CD4-positive, alpha-beta T cell treated with Interleukin-6 at 100 ng/mL for 8 hours (primary cell): Measurements from ENCODE around the gene RIC8B.
A peak's percentile ranks its signal among the peaks of the same experiment; 100 is the strongest.
"Not testable (repeated sequence)": the region's sequence is repeated elsewhere in the genome, so short reads cannot be mapped to it uniquely, and the experiment has no call there.

Experiments used
- DNase-seq: peaks from one replicate; pipeline ENCODE4 v3.0.0-alpha.2; 2020; ENCODE audit warnings: mixed read lengths, low spot score

RIC8B gene

GRCh38 chr12:106903241-106903945 lies 128.9 kb downstream of the RIC8B start:
- peak; percentile 74 for DNase-seq

GRCh38 chr12:106906715-106907114 lies 132.2 kb downstream of the RIC8B start:
- no peak for DNase-seq

- no peak for DNase-seq
Observed at GRCh38 chr12:106907411-106907810, 132.9 kb downstream of the RIC8B start.

GRCh38 chr12:106907846-106908245 lies 133.4 kb downstream of the RIC8B start:
- DNase-seq = no peak

GRCh38 chr12:106908561-106908960 lies 134.1 kb downstream of the RIC8B start:
- DNase-seq = no peak

GRCh38 chr12:106910202-106910601 lies 135.7 kb downstream of the RIC8B start:
- no peak for DNase-seq

- no peak for DNase-seq
Observed at GRCh38 chr12:106911581-106911980, 137.1 kb downstream of the RIC8B start.

- no peak for DNase-seq
Observed at GRCh38 chr12:106913456-106913855, 139.0 kb downstream of the RIC8B start.

- DNase-seq = peak; percentile 7
Observed at GRCh38 chr12:106914796-106915634, 140.5 kb downstream of the RIC8B start.

- DNase-seq = no peak
Observed at GRCh38 chr12:106915635-106916026, 141.1 kb downstream of the RIC8B start.

- no peak for DNase-seq
Observed at GRCh38 chr12:106917503-106917902, 143.0 kb downstream of the RIC8B start.

- no peak for DNase-seq
Observed at GRCh38 chr12:106918746-106919145, 144.3 kb downstream of the RIC8B start.

GRCh38 chr12:106919910-106920544 lies 145.5 kb downstream of the RIC8B start:
- peak; percentile 24 for DNase-seq

GRCh38 chr12:106921976-106922375 lies 147.5 kb downstream of the RIC8B start:
- not testable (repeated sequence) for DNase-seq

GRCh38 chr12:106923594-106923993 lies 149.1 kb downstream of the RIC8B start:
- not testable (repeated sequence) for DNase-seq

- no peak for DNase-seq
Observed at GRCh38 chr12:106924268-106924861, 149.9 kb downstream of the RIC8B start.

GRCh38 chr12:106926657-106927056 lies 152.2 kb downstream of the RIC8B start:
- no peak for DNase-seq

- no peak for DNase-seq
Observed at GRCh38 chr12:106934277-106934676, 159.8 kb downstream of the RIC8B start.
